ENCODE results near the gene UBA1.

DNA sequence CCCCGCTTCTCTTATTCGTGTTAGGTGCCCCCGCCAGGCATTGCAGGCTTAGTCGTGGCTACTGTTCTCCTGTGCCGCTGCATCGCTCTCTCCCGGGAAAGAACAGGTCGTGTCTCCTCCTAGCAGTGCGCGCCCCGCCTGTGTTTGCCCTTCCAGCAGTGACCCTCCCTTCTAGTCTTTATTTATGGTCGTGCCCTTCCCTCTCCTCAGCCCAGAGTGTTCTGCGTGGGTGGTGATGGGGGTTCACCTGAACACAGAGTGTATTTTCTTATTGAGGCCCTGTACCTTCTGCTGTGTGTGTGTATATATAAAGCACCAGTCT, 54.3 kb downstream of the UBA1 start:
- TF ChIP-seq EZH2 (IDR thresholded peaks at IDR 0.05; ENCODE audit: borderline replicate concordance, low read length) = no peak
- TF ChIP-seq, protein P1, sequence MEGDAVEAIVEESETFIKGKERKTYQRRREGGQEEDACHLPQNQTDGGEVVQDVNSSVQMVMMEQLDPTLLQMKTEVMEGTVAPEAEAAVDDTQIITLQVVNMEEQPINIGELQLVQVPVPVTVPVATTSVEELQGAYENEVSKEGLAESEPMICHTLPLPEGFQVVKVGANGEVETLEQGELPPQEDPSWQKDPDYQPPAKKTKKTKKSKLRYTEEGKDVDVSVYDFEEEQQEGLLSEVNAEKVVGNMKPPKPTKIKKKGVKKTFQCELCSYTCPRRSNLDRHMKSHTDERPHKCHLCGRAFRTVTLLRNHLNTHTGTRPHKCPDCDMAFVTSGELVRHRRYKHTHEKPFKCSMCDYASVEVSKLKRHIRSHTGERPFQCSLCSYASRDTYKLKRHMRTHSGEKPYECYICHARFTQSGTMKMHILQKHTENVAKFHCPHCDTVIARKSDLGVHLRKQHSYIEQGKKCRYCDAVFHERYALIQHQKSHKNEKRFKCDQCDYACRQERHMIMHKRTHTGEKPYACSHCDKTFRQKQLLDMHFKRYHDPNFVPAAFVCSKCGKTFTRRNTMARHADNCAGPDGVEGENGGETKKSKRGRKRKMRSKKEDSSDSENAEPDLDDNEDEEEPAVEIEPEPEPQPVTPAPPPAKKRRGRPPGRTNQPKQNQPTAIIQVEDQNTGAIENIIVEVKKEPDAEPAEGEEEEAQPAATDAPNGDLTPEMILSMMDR (IDR thresholded peaks at IDR 0.05; ENCODE audit: low read length) = no peak

Data from OCI-LY1 (cell line).